GM12801 (cell line): ENCODE results near the gene TPD52L2.

ENCODE experiments used
- TF ChIP-seq, protein P1 (sequence below): IDR thresholded peaks from one replicate; pipeline ENCODE4 v1.5.1; 2011; ENCODE audit warnings: control low read depth; ENCODE audit not compliant: insufficient read length; ENCODE audit errors: extremely low read depth

Gene TPD52L2

DNA sequence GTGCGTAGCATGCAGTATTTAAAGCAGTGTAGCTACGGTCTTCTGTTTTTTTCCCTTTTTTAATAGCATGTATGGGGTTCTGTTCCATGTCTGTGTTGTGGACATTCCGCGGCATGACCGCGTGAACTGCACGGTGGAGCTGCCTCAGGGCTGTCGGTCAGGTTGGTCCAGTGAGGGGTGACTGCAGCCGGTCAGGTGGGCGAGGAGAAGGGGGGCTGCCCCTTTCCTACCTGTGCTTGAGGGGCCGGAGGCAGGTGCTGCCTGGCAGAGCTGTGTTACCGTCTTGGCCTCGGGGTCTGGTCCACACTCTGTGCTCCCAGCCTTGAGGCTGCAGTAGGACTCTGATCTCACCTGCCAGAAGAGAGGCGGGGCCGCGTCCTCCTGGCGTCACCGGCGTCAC, 66.7 kb downstream of the TPD52L2 start:
- TF ChIP-seq, protein P1, sequence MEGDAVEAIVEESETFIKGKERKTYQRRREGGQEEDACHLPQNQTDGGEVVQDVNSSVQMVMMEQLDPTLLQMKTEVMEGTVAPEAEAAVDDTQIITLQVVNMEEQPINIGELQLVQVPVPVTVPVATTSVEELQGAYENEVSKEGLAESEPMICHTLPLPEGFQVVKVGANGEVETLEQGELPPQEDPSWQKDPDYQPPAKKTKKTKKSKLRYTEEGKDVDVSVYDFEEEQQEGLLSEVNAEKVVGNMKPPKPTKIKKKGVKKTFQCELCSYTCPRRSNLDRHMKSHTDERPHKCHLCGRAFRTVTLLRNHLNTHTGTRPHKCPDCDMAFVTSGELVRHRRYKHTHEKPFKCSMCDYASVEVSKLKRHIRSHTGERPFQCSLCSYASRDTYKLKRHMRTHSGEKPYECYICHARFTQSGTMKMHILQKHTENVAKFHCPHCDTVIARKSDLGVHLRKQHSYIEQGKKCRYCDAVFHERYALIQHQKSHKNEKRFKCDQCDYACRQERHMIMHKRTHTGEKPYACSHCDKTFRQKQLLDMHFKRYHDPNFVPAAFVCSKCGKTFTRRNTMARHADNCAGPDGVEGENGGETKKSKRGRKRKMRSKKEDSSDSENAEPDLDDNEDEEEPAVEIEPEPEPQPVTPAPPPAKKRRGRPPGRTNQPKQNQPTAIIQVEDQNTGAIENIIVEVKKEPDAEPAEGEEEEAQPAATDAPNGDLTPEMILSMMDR = no peak

DNA sequence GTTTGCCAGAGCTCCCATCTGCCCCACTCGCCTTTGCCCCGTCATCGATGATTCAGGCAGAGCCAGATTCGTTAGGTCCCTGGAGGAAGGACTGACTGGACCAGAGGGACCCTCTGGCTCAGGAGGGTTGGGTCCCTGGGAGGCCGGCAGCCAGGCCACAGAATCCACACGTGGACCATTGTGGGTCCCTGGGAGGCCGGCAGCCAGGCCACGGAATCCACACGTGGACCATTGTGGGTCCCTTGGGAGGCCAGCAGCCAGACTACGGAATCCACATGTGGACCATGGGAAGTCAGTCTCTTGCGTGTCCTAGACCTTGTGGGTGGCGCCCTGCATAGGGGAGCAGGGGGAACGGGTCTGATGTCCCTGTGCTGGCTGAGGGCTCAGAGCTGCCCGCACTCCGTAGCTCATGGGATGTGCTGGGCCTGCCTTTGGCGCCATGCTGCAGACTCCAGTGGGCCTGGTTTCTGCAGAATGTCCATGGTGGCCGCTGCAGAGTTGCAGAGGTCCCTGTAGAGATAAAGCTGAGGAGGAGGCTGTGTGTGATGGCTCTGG, 67.6 kb downstream of the TPD52L2 start:
- TF ChIP-seq, protein P1 = no peak

DNA sequence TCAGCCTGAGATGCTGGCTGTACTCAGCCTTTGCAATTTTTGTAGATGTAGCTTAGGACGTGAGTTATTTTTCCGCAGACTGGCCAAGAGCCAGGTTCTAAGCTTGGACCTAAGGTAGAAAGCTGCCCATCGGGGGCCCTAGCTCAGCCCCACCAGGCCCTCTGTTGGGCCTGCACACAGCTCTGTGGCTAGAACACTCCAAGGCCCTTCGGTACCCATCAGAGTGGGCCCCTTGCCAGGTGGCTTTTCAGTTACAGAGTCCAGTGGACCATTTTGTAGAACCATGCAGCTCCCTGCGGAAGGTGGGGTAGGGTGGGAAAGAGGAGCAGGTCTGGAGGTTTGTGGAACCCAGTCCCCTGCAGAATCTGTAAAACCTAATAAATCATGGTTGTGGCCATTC, 68.6 kb downstream of the TPD52L2 start:
- TF ChIP-seq, protein P1 = no peak

DNA sequence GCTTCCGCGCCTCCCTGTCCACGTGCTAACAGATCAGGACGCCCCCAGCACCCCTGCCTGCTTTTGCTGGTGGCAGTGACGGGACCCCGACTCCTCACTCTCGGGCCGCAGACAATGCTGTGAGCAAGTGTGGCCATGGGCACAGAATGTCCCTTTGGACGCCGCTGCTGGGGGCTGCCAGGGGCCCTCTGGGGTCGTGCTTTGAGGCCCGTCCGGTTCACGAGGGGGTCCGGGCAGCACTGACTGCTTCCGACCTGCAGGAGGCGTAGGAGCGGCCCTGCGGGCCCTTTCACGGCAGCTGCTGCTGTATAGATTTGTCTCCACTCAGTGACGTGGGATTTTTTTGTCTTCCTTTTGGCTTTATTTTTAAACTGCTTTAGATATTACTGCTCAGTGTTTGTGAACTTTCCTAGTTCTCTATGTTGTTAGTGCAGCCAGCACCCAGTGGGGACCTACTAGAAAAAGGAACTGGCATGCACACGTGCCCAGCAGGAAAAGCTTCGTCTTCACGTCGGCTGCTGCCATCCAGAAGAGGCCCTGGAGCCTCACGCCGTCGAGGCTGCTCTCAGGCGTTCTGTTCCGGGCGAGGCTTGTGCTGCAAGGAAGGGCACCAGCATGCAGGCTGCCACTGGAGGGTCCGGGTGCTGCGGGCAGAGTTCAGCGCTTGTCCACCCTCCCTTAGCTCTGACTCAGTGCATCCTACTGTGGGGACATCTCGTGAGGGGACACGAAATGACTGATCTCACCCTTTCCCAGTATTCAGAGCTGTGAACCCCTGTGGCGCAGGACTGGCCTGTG, 69.4 kb downstream of the TPD52L2 start:
- TF ChIP-seq, protein P1 = no peak

DNA sequence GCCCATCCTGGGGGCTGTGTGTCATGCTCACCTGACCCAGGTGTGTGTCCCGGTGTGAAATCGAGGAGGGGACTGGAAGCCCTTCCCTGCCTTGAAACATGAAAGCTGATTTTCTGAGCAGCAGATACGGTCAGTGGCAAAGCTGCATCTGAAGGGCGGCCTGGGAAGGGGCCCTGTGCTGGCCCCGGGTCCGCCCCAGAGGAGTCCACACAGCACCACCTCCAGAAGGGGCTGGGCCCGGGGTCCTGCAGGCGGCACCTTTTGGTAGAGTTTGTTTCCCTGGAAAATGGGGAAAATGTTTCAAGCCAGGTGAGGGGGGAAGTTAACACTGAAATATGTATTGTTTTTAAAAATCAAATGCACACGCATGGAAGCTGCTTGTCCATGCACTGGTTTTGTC, 70.4 kb downstream of the TPD52L2 start:
- TF ChIP-seq, protein P1 = no peak

DNA sequence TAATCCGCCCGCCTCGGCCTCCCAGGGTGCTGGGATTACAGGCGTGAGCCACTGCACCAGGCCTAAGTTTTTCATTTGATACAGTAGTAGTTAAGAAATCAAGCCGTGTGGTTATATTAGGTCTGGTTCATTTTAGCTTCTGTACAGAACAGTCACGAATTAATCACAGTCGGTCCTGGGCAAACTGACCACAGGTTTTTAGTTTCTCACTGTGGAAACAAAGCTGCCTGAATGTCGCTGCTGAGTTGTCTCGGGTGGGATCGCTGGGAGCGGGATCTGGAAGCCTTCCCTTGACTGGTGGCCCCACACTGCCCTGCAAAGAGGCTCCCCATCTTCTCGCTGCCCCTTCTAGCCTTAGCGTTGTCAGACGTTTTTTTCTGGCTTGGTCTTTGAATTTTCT, 72.5 kb downstream of the TPD52L2 start:
- TF ChIP-seq, protein P1 = no peak

DNA sequence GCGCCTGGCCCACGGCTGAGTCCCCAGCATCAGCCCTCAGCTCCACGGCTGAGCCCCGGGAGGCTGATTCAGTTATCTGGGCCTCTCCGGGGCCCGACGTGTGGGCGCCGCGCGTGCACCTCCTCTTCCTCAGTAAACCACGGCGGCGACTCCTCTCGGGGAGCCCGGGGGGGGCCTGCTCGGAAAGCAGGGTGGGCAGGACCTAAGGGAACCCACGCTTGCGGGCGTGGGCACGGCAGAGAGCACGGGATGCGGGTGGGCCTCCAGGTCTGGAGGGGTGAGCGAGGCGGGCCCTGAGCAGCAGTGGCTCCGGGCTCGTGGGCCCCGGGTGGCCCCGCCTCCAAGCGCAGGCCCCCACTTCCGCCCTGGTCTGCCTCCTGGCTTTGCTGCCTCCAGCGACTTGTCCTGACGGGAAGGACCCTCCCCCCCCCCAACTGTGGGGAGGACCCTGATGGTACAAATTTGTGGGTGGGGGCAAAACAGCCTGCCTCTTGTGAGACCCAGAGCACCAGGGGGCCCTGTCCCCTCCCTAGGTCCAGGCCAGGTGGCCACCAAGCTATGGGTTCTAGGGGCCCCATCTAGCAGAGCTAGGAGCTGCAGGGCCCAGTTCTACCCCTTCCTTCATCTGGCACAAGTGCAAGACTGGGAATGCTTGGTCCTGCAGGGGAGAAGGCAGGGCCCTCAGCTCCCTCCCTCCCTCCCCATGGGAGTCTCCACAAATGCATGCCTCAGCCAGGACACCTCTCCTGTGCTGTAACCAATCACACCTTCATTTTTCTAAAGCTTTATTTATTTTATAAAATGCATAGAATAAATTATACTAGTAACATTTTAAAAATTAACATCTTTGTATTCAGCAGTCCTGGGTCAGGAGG, 74.2 kb downstream of the TPD52L2 start:
- TF ChIP-seq, protein P1 = no peak
